ENCODE data around the gene SF3B2.
"Not testable (repeated sequence)": the region's sequence is repeated elsewhere in the genome, so short reads cannot be mapped to it uniquely, and the experiment has no call there.

SF3B2 gene

DNA sequence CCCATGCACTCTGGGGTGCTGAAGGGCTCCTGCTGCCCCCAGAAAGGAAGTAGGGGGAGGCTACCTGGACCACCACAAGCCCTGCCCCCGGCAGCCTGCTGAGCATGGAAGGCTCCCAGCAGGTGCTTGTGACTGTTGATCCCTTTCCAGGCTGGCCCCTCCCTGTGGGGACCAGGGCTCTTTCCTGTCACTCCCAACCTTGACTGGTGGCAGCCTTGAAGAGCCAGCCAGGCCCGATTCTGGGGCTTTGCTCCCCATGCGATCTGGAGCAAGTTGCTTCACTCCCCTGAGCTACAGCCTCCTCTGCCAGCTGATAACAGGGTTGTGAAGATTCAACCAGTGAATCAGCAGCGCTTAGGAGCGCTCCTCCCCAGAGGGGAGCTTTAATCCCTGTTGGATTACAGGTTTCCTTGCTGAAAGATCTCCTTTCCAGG is 44.9 kb upstream of the SF3B2 start:
- Histone ChIP-seq H3K9me3 (ENCODE audit: control extremely low read depth in 1 of 5, control insufficient read depth in 4 of 5, insufficient read depth in 2 of 5, low read depth in 1 of 5, low read length in 4 of 5) (no peaks in the 10 kb centered on the region), H3K4me1 (ENCODE audit: control extremely low read depth in 1 of 4, control insufficient read depth in 4 of 4, insufficient read depth in 4 of 4, low read length in 3 of 4) (peaks cover 0 to 23% (median 19%) of the 10 kb centered on the region in 4 experiments), H3K4me3 (ENCODE audit: control insufficient read depth in 1 of 7, extremely low read depth in 1 of 7, insufficient read depth in 4 of 7, low read depth in 2 of 7, low read length in 6 of 7) (no peak overlapping the region), H3K27me3 (replicated peaks in 2 of 5; ENCODE audit: control insufficient read depth in 4 of 5, insufficient read depth in 5 of 5, low read length in 4 of 5) (peaks cover 0 to 22% (median 8%) of the 10 kb centered on the region in 5 experiments), H3K36me3 (ENCODE audit: control insufficient read depth in 4 of 4, insufficient read depth in 4 of 4, low read length in 3 of 4) (peaks cover 2 to 23% (median 18%) of the 10 kb centered on the region in 4 experiments), H3K27ac (ENCODE audit: insufficient read depth in 1 of 2, low read depth in 1 of 2, low read length in 2 of 2, poor library complexity in 1 of 2, severe bottlenecking in 2 of 2) (no peak overlapping the region)
- DNase-seq = no peak
- ChIA-PET CTCF (interaction anchor here (1.0 to 1.6 kb wide), 3 partner anchors 14 to 38 kb away, joined by 3 to 5 read pairs (median 4); no protein-coding TSS in a partner anchor), POLR2A (no interaction called here)
- 98% methylated on average over 5 of the region's 5 CpGs for WGBS (ENCODE audit: insufficient coverage)

DNA sequence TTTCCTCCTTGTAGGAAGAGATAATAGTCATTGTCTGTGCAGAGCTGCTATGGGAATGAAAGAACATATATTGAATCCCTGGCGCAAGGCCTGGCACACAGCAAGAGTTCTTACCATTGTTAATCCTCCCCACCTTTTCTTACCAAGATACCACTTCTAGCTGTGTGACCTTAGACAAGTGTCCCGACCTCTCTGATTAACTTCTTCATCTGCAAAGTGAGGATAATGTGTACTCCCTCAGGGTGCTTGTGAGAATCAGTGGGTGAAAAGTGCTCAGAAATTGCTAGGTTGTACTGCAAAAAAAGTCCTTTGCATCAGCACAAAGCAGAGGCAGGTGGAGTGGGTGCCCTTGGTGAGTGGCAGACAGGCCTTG is 44.1 kb upstream of the SF3B2 start:
- CTCF ChIA-PET = interaction anchor here (1.1 to 2.0 kb wide), 8 partner anchors 13 to 45 kb away, joined by 3 to 18 read pairs (median 4); no protein-coding TSS in a partner anchor
- WGBS (ENCODE audit: insufficient coverage) = no CpG with 5 or more reads among the region's 2 CpGs
- Histone ChIP-seq H3K27me3 (replicated peaks in 2 of 5; ENCODE audit: control insufficient read depth in 4 of 5, insufficient read depth in 5 of 5, low read length in 4 of 5) (peaks cover 0 to 29% (median 10%) of the 10 kb centered on the region in 5 experiments), H3K4me1 (ENCODE audit: control extremely low read depth in 1 of 4, control insufficient read depth in 4 of 4, insufficient read depth in 4 of 4, low read length in 3 of 4) (peaks cover 0 to 26% (median 23%) of the 10 kb centered on the region in 4 experiments), H3K27ac (ENCODE audit: insufficient read depth in 1 of 2, low read depth in 1 of 2, low read length in 2 of 2, poor library complexity in 1 of 2, severe bottlenecking in 2 of 2) (no peak overlapping the region), H3K9me3 (ENCODE audit: control extremely low read depth in 1 of 5, control insufficient read depth in 4 of 5, insufficient read depth in 2 of 5, low read depth in 1 of 5, low read length in 4 of 5) (no peaks in the 10 kb centered on the region), H3K4me3 (ENCODE audit: control insufficient read depth in 1 of 7, extremely low read depth in 1 of 7, insufficient read depth in 4 of 7, low read depth in 2 of 7, low read length in 6 of 7) (no peak overlapping the region), H3K36me3 (ENCODE audit: control insufficient read depth in 4 of 4, insufficient read depth in 4 of 4, low read length in 3 of 4) (peaks cover 2 to 23% (median 18%) of the 10 kb centered on the region in 4 experiments)
- no peak for DNase-seq
- POLR2A ChIA-PET = no interaction called here

- 73% methylated on average over 9 of the region's 10 CpGs for WGBS (ENCODE audit: insufficient coverage)
- Histone ChIP-seq H3K9me3 (ENCODE audit: control extremely low read depth in 1 of 5, control insufficient read depth in 4 of 5, insufficient read depth in 2 of 5, low read depth in 1 of 5, low read length in 4 of 5) (no peaks in the 10 kb centered on the region), H3K27me3 (replicated peaks in 2 of 5; ENCODE audit: control insufficient read depth in 4 of 5, insufficient read depth in 5 of 5, low read length in 4 of 5) (peaks cover 0 to 31% (median 10%) of the 10 kb centered on the region in 5 experiments), H3K36me3 (ENCODE audit: control insufficient read depth in 4 of 4, insufficient read depth in 4 of 4, low read length in 3 of 4) (peaks cover 2 to 23% (median 17%) of the 10 kb centered on the region in 4 experiments), H3K4me1 (ENCODE audit: control extremely low read depth in 1 of 4, control insufficient read depth in 4 of 4, insufficient read depth in 4 of 4, low read length in 3 of 4) (peaks cover 0 to 25% (median 21%) of the 10 kb centered on the region in 4 experiments), H3K4me3 (ENCODE audit: control insufficient read depth in 1 of 7, extremely low read depth in 1 of 7, insufficient read depth in 4 of 7, low read depth in 2 of 7, low read length in 6 of 7) (no peak overlapping the region), H3K27ac (ENCODE audit: insufficient read depth in 1 of 2, low read depth in 1 of 2, low read length in 2 of 2, poor library complexity in 1 of 2, severe bottlenecking in 2 of 2) (no peak overlapping the region)
- ChIA-PET POLR2A (no interaction called here), CTCF (interaction anchor here (1.1 to 2.0 kb wide), 9 partner anchors 12 to 45 kb away, joined by 3 to 18 read pairs (median 4); no protein-coding TSS in a partner anchor)
- DNase-seq = peak in 1 of 3 donors; percentile 29
Measured at GRCh38 chr11:66008468-66009101, 43.6 kb upstream of the SF3B2 start.

GRCh38 chr11:66010036-66010435 is 42.1 kb upstream of the SF3B2 start:
- not testable (repeated sequence) for H3K27ac ChIP-seq (ENCODE audit: insufficient read depth in 1 of 2, low read depth in 1 of 2, low read length in 2 of 2, poor library complexity in 1 of 2, severe bottlenecking in 2 of 2); H3K4me3 ChIP-seq (ENCODE audit: control insufficient read depth in 1 of 7, extremely low read depth in 1 of 7, insufficient read depth in 4 of 7, low read depth in 2 of 7, low read length in 6 of 7); DNase-seq; H3K9me3 ChIP-seq (ENCODE audit: control extremely low read depth in 1 of 5, control insufficient read depth in 4 of 5, insufficient read depth in 2 of 5, low read depth in 1 of 5, low read length in 4 of 5)
- 95% methylated on average over 4 of the region's 4 CpGs for WGBS (ENCODE audit: insufficient coverage)
- Histone ChIP-seq H3K27me3 (replicated peaks in 2 of 5; ENCODE audit: control insufficient read depth in 4 of 5, insufficient read depth in 5 of 5, low read length in 4 of 5) (peaks cover 0 to 31% (median 10%) of the 10 kb centered on the region in 5 experiments), H3K4me1 (ENCODE audit: control extremely low read depth in 1 of 4, control insufficient read depth in 4 of 4, insufficient read depth in 4 of 4, low read length in 3 of 4) (peaks cover 0 to 24% (median 20%) of the 10 kb centered on the region in 4 experiments), H3K36me3 (ENCODE audit: control insufficient read depth in 4 of 4, insufficient read depth in 4 of 4, low read length in 3 of 4) (peaks cover 2 to 12% (median 7%) of the 10 kb centered on the region in 4 experiments)
- ChIA-PET CTCF (interaction anchor here (0.7 to 1.3 kb wide), 2 partner anchors 18 to 485 kb away, joined by 3 read pairs; partner anchors contain the start of gene SCYL1), POLR2A (interaction anchor here (0.8 kb wide), 1 partner anchor 12 kb away, joined by 3 read pairs; no protein-coding TSS in a partner anchor)

DNA sequence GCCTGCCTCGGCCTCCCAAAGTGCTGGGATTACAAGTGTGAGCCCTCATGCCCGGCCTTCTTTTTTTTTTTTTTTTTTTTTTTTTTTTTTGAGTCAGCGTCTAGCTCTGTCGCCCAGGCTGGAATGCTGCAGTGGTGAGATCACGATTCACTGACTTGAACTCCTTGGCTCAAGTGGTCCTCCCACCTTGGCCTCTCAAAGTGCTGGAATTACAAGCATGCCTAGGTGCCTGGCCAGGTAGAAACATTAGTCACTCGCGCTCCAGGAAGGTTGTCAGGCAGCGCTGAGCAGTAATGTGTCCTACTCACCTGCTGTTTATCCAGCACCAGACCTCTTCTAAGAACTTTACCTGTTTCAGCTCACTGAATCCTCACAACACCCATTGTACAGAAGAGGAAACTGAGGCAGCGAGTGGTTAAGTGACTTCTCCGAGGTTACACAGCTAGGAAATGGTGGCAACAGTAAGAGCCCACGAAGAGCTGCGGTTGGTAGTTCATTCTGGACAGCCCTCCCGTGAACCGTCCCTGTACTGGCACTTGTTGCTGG is 40.9 kb upstream of the SF3B2 start:
- Histone ChIP-seq H3K4me3 (ENCODE audit: control insufficient read depth in 1 of 7, extremely low read depth in 1 of 7, insufficient read depth in 4 of 7, low read depth in 2 of 7, low read length in 6 of 7) (peak overlapping the region in 2 of 7 experiments; percentile 16 to 42), H3K4me1 (ENCODE audit: control extremely low read depth in 1 of 4, control insufficient read depth in 4 of 4, insufficient read depth in 4 of 4, low read length in 3 of 4) (peaks cover 0 to 24% (median 20%) of the 10 kb centered on the region in 4 experiments), H3K9me3 (ENCODE audit: control extremely low read depth in 1 of 5, control insufficient read depth in 4 of 5, insufficient read depth in 2 of 5, low read depth in 1 of 5, low read length in 4 of 5) (no peaks in the 10 kb centered on the region), H3K27me3 (replicated peaks in 2 of 5; ENCODE audit: control insufficient read depth in 4 of 5, insufficient read depth in 5 of 5, low read length in 4 of 5) (peaks cover 0 to 31% (median 10%) of the 10 kb centered on the region in 5 experiments), H3K27ac (ENCODE audit: insufficient read depth in 1 of 2, low read depth in 1 of 2, low read length in 2 of 2, poor library complexity in 1 of 2, severe bottlenecking in 2 of 2) (no peak overlapping the region), H3K36me3 (ENCODE audit: control insufficient read depth in 4 of 4, insufficient read depth in 4 of 4, low read length in 3 of 4) (peaks cover 0 to 1% (median 0%) of the 10 kb centered on the region in 4 experiments)
- WGBS (ENCODE audit: insufficient coverage) = 61% methylated on average over 10 of the region's 14 CpGs
- CTCF ChIA-PET = interaction anchor here (1.2 to 2.5 kb wide), 2 partner anchors 9 to 10 kb away, joined by 3 to 7 read pairs; partner anchors contain the start of gene BANF1
- no peak for DNase-seq
- POLR2A ChIA-PET = interaction anchor here (0.7 kb wide), 1 partner anchor 120 kb away, joined by 3 read pairs; no protein-coding TSS in a partner anchor

DNA sequence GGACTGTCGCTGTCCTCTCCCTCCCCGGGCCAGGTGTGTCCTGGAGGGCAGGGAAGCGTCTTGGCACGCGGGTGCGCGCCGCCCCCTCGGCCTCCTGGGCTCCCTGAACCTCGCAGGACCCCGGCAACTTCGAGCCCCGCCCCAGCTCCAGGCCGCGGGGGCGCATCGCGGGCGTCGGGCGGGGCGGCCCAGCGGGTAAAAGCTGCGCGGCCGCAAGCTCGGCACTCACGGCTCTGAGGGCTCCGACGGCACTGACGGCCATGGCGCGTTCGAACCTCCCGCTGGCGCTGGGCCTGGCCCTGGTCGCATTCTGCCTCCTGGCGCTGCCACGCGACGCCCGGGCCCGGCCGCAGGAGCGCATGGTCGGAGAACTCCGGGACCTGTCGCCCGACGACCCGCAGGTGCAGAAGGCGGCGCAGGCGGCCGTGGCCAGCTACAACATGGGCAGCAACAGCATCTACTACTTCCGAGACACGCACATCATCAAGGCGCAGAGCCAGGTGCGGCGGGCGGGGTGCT is 40.3 kb upstream of the SF3B2 start, which contains the start of gene CST6:
Gene CST6, plus strand, starts transcription at position 224 of the 519 bp plus-strand sequence. Its CDS starts 37 bp downstream, at position 261.
- Histone ChIP-seq H3K4me3 (ENCODE audit: control insufficient read depth in 1 of 7, extremely low read depth in 1 of 7, insufficient read depth in 4 of 7, low read depth in 2 of 7, low read length in 6 of 7) (peak within 1 kb of the TSS in 3 of 7 experiments; percentile 16 to 42 (median 19)), H3K36me3 (ENCODE audit: control insufficient read depth in 4 of 4, insufficient read depth in 4 of 4, low read length in 3 of 4) (no peaks in the 10 kb centered on the region), H3K27ac (ENCODE audit: insufficient read depth in 1 of 2, low read depth in 1 of 2, low read length in 2 of 2, poor library complexity in 1 of 2, severe bottlenecking in 2 of 2) (no peak within 1 kb of the TSS), H3K9me3 (ENCODE audit: control extremely low read depth in 1 of 5, control insufficient read depth in 4 of 5, insufficient read depth in 2 of 5, low read depth in 1 of 5, low read length in 4 of 5) (no peaks in the 10 kb centered on the region), H3K4me1 (ENCODE audit: control extremely low read depth in 1 of 4, control insufficient read depth in 4 of 4, insufficient read depth in 4 of 4, low read length in 3 of 4) (peaks cover 0 to 21% (median 20%) of the 10 kb centered on the region in 4 experiments), H3K27me3 (replicated peaks in 2 of 5; ENCODE audit: control insufficient read depth in 4 of 5, insufficient read depth in 5 of 5, low read length in 4 of 5) (peaks cover 0 to 31% (median 10%) of the 10 kb centered on the region in 5 experiments)
- peak in 2 of 3 donors; percentile 13 to 33 for DNase-seq
- CTCF ChIA-PET = interaction anchor here (1.2 to 2.5 kb wide), 3 partner anchors 9 to 11 kb away, joined by 3 to 10 read pairs (median 7); partner anchors contain the start of gene BANF1
- POLR2A ChIA-PET = interaction anchor here (0.7 kb wide), 1 partner anchor 121 kb away, joined by 3 read pairs; no protein-coding TSS in a partner anchor
- WGBS (ENCODE audit: insufficient coverage) = 15% methylated on average over 52 of the region's 61 CpGs

Measured in common myeloid progenitor, CD34-positive (primary cell).